IPS-NIHi7 (cell line): ENCODE results near the gene DNAAF1.
"Not testable (repeated sequence)": the region's sequence is repeated elsewhere in the genome, so short reads cannot be mapped to it uniquely, and the experiment has no call there.

ENCODE experiments used
- DNase-seq: peaks from one replicate; pipeline ENCODE4 v3.0.0; 2012; ENCODE audit warnings: mixed read lengths; ENCODE audit errors: extremely low spot score

The DNAAF1 gene

DNA sequence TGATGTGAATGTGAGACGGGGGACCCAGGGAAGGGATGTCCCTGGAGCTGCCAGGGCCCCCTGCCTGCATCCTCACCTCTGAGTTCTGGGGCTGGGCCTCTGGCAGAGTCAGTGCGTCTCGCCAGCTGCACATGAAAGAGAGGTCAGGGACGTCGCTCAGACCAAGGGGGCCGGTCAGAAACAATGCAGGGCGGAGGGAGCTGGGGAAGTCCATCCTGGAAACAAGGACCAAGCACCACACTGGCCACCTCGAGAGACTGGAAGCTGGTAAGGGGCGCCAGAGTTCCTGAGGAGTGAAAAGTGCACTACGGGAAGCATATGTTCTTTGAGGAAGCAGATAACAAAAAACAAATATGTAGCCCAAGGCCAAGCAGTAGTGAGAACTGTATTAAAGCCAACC is 39.7 kb downstream of the DNAAF1 start:
- DNase-seq, result no peak

DNA sequence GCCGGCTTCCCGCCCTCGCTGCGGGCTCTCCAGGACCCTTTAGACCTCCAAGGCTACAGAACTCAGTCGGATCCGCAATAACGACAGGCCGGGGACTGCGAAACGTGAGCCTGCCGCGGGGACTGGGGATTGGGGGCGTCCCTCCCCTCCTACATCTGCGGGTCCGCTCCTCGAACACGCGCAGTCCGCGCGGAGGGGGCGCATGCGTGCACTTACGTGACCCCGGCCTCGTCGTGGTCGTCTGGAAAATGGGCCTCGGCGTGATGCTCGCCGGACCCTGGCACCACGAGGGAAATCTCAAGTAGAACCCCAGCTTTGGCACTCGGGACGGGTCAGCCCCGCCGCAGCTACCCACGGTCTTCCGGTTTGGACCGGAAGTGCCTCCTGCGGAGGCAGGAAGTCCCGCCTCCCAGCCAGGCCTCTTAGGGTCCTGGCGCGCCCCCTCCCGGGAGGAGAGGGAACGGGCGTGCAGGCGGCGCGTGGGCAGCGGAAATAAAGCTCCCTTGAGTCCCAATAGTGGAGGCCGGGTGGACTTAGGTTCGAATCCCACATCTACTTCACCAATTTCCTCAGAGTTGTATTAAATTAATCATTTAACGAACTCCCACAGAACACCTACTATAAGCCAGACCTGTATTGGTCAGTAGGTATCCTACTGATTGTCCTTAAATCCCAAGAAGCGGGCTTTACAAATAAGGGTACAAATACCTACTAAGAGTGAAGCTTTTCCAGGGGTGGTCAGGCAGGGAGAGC is 41.8 kb downstream of the DNAAF1 start, which contains the start of gene TAF1C:
Gene TAF1C, minus strand, starts transcription at position 373 of the 753 bp plus-strand sequence. CDS start 2,069 bp downstream, outside the sequence.
- peak; percentile 97 for DNase-seq

DNA sequence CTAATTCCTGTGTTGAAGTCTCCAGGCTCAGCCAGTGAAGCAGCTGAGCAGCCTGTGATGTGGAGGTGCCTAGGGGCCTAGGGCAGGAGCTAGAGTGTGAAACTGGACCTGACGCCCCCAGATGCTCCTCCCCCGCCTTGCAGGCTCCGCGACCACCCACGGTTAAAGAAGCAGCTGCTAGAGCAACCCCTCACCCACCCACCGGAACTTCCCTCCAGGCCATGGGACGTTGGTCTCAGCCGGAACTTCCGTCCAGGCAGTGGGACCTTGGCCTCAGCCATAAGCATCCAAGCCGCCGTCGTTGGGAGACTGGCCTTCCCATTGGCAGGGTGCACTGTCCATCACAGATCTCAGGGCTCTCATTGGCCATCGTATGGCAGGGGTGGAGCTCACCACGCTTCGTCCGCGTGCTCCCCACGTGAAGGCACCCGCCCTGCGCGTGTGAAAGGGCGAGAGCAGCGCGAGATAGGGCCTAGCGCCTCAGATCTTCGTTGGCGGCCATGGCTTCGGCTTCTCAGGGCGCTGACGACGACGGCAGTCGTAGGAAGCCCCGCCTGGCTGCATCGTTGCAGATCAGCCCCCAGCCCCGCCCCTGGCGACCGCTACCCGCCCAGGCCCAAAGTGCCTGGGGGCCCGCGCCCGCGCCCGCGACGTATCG is 45.8 kb downstream of the DNAAF1 start, which contains the start of gene ADAD2:
Gene ADAD2, plus strand, starts transcription at position 427 of the 658 bp plus-strand sequence. Its CDS starts 74 bp downstream, at position 501.
- peak; percentile 72 for DNase-seq

DNA sequence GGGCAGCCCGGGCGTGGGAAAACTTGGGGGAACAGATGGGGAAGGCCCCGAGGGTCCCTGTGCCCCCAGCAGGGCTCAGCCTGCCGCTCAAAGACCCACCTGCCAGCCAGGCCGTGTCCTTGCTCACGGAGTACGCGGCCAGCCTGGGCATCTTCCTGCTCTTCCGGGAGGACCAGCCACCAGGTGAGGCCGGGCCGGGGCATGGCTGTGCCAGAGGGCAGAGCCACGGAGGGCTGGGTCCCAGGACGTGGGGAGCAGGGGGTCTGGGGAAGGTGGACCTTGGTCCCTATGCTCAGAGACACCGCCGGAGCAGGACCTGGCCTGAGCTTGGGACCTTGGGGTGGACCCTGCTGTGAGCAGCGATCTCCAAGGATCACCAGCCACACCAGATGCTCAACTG is 46.4 kb downstream of the DNAAF1 start:
- DNase-seq, result no peak

DNA sequence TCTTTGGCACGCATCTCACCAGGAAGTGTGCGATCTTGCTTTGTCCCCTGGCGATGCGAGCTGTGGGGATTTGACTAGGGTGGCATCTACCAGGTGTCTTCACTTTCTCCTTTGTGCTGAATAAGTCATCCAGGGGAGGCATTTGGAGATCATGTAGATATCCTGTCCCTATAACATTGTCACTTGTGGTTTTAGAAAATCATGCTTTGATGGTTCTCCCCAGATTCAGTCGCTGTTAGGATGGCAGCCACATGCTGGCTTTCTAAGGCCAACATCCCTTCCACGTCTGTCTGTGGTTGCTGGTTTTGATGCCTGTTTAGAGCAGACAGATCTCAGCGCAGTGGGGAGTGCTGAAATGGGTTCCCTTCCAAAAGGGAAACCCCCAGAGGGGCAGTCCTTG is 48.4 kb downstream of the DNAAF1 start:
- no peak for DNase-seq

DNA sequence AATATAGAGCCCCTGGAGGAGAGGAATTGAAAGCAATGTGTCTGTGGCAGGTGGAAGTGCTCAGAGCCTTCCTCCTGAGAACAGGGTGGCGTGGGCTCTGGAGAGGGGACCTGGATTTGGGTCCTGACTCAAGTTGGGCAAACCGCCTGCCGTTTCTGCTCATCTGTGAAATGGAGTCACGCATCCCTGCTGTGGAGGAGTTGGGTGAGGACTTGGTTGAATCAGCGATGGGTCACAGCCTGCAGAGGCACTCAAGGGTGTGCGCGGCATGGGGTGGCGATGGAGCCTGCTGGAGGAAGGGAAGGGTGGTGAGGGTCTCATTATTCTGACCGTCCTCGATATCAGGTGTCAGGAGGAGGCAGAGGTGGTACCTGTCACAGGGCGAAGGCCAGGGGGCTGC is 48.9 kb downstream of the DNAAF1 start:
- DNase-seq, result no peak

DNA sequence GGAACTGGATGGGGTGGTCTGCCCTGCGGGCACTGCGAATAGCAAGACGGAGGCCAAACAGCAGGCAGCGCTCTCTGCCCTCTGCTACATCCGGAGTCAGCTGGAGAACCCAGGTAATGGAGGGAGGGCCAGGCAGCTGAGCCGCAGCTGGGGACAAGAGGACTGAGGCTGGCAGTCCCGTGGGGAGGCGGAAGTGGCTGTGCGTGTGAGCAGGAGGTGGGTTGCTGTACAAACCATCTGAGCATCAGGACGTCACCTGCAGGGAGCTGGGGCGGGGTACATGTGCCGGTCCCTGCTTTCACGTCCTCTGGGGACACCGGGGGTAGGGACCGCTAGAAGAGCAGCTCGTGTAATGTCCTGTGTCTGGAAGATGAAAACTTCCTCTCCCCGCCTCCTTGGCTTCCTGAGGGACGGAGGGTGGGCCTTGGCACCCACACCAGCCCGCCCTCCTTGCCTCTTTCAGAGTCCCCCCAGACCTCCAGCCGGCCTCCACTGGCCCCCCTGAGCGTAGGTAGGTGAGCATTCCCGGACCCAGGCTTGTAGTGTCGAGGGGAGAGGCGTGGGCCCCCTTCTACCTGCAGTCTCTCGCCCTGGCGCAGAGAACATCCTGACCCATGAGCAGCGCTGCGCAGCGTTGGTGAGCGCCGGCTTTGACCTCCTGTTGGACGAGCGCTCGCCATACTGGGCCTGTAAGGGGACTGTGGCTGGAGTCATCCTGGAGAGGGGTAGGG is 49.5 kb downstream of the DNAAF1 start:
- no peak for DNase-seq

DNA sequence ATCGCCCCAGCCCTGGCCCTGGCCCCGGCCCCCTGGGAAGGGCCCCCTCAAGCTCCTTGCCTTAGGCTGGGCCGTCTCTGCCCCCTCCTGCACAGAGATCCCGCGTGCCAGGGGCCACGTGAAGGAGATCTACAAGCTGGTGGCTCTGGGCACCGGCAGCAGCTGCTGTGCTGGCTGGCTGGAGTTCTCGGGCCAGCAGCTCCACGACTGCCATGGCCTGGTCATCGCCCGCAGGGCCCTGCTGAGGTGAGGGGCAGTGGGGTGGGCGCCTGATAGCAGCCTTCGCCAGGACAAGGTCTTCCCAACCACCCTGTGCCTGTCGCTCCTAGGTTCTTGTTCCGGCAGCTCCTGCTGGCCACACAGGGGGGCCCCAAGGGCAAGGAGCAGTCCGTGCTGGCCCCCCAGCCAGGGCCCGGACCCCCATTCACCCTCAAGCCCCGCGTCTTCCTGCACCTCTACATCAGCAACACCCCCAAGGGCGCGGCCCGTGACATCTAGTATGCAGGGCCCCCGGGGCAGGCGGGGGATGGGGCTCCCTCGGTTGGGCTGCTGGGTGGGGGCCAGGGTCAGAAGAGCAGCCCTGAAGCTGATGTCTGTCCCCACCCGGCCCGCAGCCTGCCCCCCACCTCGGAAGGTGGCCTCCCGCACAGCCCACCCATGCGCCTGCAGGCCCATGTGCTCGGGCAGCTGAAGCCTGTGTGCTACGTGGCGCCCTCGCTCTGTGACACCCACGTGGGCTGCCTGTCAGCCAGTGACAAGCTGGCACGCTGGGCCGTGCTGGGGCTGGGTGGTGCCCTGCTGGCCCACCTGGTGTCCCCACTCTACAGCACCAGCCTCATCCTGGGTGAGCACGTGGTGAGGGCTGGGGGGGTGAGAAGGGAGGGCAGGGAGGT is 50.3 kb downstream of the DNAAF1 start:
- DNase-seq, result no peak

DNA sequence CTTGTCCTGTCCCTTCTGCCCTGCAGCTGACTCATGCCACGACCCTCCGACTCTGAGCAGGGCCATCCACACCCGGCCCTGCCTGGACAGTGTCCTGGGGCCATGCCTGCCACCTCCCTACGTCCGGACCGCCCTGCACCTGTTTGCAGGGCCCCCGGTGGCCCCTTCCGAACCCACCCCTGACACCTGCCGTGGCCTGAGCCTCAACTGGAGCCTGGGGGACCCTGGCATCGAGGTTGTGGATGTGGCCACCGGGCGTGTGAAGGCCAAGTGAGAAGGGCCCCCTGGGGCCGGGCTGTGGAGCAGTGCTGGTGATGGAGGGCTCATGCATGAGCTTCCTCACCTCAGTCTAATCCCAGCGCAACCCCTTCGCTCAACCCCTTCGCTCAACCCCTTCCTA is 51.0 kb downstream of the DNAAF1 start:
- no peak for DNase-seq

DNA sequence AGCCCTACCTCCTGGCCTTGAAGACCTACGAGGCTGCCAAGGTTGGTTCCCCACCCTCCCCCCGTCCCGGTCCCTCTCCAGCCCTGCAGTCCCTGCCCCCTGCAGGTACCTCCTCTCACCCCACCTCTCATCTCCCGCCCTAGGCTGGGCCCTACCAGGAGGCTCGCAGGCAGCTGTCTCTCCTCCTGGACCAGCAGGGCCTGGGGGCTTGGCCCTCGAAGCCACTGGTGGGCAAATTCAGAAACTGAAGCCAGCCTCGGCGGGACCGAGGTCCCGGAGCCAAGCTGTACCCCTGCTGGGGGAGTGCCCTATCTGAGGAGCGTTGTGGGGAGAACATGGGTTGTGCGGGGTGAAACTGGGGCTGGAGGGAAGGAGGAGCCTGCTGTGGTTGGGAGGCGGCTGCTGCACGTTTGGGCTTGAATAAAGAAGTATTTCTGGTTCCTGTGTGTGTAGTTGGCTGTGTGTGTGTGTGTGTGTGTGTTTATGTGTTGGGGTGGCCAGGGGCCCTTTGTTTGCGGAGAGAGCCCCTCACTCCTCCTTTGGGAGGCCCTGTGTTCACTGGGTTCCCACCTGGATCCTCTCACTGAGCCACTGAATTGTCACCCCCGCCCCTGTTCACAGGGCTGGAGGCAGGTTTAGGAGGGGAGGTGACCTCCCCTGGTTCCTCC is 51.8 kb downstream of the DNAAF1 start:
- DNase-seq, result peak; percentile 48

DNA sequence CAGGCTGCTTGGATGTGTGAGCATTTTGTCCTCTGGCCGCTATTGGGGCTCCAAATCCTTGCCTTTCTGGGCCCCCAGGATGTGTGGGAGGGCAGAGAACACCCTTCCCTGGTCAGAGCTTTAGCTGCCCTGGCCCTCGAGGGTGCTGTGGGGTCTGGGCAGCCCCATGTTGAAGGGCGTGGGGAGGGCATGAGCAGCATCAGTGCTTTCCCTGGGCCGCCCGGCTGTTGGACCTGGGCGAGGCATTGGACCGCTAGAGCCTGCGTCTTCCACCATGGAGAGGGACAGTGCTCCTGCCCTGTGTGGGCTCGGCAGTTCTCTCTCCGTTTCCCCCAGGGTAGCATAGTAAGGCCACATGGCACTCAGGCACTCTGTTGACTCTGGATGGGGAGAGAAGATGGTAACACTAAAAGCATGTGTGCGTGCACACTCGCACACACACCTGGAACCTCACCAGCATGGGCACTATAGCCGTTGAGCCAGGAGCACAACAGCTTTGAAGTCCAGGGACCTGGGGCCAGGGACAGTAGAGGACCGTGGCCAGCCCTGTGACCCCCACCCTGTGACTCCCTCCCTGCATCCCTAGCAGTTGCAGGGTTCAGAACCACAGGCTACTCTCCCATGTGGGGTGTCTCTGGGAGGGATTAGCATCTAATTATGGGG is 52.5 kb downstream of the DNAAF1 start:
- no peak for DNase-seq

DNA sequence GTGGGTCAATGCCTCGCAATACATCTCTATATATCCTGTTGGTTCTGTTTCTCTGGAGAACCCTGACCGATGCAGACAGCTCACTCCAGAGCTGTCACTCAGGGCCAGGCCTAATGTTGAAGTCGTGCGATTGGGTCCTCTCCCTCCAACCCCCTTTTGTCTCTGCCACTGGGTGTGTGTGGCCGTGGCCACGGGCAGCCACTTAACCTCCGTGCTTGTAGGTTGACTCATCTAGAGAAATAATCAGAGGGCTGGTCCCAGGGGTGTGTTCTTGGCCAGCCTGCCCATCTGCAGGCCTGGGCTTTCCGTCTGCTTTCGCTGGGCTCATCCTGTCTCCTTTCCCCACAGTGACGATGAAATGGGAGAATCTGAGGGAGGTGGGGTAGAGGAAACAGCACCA is 53.3 kb downstream of the DNAAF1 start:
- DNase-seq, result no peak

DNA sequence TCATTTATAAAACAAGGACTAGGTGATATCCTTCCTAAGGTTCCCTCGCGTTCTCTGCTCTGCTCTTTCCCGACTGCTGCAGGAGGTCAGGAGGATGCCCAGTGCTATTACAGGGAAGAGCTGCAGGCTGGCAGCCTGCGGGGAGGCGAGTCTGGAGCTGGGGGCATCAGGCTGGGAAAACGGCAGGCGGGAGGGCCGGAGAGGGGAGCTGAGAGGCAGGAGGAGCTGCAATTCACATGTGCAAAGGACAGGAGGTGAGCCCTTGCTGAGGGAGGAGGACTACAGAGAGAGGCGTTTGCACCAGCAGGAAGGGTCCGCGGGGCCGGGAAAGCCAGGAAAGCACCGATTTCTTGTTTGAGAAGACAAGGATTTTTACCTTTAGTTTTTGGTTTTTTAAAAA is 54.0 kb downstream of the DNAAF1 start:
- no peak for DNase-seq

DNA sequence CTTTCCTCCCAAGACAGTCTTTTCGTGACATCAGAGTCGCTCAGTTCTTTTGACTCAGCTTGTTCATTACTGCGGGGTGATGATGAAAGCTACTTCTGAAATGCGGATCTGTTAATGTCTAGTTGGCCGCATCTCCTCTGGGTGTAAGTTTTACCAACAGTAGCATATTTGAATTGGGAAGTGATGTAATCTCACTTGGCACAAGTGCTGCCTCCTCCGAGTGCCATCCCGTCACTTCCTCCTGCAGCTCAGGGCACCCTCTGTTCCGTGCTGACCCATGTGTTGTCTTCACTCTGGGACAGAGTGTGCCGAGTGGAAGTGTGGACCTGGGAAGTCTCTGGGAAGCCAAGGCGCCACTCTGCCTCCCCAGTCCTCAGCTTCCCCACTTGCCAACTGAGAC is 54.8 kb downstream of the DNAAF1 start:
- no peak for DNase-seq

DNA sequence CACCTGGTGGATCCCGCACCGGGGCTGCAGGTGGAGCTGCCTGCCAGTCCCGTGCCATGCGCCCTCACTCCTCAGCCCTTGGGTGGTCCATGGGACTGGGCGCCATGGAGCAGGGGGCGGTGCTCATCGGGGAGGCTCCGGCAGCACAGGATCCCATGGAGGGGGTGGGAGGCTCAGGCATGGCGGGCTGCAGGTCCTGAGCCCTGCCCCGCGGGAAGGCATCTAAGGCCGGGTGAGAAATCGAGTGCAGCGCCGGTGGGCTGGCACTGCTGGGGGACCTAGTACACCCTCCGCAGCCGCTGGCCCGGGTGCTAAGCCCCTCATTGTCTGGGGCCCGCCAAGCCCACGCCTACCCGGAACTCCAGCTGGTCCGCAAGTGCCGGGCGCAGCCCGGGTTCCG is 59.4 kb downstream of the DNAAF1 start:
- not testable (repeated sequence) for DNase-seq

DNA sequence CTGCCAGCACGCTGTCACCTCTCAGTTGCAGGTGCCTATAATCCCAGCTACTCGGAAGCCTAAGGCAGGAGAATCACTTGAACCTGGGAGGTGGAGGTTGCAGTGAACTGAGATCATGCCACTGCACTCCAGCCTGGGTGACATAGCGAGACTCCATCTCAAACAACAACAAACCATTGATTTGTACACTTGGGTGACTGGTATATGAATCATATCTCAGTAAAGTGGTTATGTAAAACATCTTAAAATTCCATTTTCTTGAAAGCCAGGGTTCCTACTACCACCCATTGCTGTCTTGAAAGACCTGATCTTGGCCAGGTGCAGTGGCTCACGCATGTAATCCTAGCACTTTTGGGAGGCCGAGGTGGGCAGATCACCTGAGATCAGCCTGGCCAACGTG is 60.0 kb downstream of the DNAAF1 start:
- not testable (repeated sequence) for DNase-seq

DNA sequence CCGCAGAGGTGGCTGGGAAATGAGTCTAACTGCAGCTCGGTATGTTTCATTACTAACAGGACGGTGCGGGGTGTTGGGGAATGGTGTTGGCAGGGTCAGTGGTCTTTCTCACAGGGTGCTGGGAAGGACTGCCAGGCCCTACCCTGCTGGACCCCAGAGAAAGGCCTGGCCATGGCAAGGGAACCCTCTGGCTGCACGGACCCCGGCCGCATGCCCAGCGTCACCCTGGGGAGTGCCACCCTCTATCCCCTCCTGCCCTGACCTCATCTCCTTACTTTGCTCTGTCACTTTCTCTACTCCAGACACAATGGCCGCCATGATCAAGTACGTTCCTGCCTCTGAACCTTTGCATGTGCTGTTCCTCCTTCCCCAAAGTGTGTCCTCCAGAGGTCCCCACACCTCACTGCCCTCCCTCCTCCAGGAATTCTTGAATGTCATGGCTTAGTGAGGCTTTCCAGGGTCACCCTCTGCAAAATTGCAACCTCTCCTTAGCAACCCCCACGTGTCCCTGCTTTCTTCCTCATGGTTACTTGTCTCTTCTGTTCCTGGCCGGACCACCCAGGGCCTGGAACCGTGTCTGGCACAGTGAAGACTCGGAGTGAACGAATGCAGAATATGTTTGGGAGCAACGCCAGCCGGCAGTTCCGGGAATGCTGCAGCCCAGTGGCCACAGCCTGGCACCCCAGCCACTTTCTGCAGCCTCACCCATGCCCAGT is 61.0 kb downstream of the DNAAF1 start:
- no peak for DNase-seq

DNA sequence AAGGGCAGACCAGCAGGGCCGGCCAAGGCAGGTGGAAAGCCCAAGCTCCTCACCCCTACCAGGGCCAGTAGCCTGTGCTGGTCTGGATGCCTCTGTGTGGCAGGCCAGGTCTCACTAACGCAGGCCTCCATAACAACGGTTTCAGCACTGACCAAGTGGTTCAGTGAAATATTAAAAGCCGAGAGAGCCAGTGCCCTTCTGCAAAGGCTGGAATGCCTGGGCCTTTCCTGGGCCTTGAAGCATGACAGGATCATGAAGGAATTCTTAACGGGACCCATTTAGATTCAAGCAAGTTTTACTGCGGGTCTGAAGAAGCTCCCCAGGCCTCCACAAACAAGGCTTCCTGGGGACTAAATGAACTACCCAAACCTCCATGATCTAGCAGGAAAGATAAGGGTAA is 62.1 kb downstream of the DNAAF1 start:
- DNase-seq, result no peak

DNA sequence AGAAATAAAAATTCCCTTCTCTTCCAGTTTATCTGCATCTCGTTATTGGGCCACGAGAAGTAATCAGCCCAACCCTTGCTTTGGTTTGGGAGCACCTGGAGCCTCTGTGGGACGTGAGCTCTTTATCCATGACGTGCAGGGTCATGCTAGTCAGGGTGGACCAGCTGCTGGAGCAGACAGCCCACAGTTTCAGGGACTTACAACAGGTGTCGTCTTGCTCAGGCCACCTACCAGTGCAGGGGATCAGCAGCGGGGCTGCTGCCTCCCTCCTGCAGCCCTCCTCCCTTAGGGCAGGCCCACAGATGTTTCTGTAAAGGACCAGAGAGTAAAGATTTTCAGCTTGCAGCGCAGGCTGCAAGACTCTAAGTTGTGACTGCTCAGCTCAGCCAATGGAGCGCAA is 62.8 kb downstream of the DNAAF1 start:
- DNase-seq, result no peak

DNA sequence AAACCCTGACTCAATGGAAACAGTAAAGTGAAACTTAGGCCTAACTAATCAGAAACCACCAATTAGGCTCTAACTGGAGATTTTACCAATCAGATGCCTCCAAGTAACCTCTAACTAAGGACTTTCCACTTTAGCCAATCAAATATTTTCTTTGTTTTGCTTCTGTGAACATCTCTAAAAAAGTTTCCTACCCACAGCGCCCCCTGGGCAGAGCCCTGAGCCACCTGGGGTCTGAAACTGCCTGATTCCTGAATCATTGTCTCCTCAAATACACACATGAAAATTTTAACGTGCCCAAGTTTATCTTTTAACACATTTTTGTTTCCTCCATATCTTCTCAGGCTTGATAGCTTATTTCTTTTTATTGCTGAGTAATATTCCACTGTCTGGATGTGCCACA is 64.9 kb downstream of the DNAAF1 start:
- no peak for DNase-seq
